ENCODE data around the gene METTL26. TPM values are rescaled to one million over a fixed set of nuclear protein-coding genes. Genes with fewer than 3 reads are reported as not detected.

The METTL26 gene
- total and polyA plus RNA-seq, 8 donors = 17.3 to 271 (median 197) TPM

DNA sequence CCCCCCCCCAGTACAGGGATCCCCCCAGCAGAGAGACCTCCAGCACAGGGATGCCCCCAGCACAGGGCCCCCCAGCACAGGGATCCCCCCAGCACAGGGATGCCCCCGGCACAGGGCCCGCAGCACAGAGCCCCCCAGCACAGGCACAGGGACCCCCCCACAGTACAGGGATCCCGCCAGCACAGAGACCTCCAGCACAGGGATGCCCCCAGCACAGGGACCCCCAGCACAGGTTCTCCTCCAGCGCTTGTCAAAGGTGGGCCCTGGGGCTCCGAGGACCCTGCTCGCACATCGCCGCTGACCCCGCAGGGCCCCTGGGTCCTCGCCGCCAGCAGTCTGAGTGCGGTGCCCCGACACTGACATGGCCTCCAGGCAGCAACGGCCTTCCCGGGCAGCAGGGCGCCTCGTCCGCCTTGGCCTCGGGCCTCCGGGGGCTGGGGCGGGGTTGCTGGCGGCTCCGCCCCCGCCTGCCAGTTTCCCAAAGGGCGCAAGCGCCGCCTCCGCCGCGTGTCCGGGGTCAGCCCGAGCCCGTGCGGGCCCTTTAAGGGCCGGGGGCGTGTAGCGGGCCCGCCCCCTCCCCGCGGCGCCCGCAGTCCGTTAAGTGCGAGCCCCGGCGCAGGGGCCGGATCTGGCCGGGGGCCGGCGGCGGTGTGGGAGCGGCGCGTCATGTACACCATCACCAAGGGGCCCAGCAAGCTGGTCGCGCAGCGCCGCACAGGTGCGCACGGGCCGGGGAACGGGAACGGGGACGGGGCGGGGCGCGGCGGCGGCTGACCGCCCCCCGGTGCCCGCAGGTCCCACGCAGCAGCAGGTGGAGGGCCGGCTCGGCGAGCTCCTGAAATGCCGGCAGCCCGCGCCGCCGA, 5.5 kb upstream of the METTL26 start, which contains the start of gene MCRIP2:
Gene MCRIP2, plus strand, starts transcription at position 503 of the 863 bp plus-strand sequence. Its CDS starts 164 bp downstream, at position 667.
- TF ChIP-seq, protein P1, sequence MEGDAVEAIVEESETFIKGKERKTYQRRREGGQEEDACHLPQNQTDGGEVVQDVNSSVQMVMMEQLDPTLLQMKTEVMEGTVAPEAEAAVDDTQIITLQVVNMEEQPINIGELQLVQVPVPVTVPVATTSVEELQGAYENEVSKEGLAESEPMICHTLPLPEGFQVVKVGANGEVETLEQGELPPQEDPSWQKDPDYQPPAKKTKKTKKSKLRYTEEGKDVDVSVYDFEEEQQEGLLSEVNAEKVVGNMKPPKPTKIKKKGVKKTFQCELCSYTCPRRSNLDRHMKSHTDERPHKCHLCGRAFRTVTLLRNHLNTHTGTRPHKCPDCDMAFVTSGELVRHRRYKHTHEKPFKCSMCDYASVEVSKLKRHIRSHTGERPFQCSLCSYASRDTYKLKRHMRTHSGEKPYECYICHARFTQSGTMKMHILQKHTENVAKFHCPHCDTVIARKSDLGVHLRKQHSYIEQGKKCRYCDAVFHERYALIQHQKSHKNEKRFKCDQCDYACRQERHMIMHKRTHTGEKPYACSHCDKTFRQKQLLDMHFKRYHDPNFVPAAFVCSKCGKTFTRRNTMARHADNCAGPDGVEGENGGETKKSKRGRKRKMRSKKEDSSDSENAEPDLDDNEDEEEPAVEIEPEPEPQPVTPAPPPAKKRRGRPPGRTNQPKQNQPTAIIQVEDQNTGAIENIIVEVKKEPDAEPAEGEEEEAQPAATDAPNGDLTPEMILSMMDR (IDR thresholded peaks at IDR 0.05) = no peak
- TF ChIP-seq POLR2AphosphoS5 (IDR thresholded peaks at IDR 0.05) (peak in 2 of 3 donors; percentile 86), POLR2A (IDR thresholded peaks at IDR 0.05) (peak in 1 of 4 donors; percentile 13), EP300 (IDR thresholded peaks at IDR 0.05) (no peak)
- DNase-seq = peak; percentile 92 to 94
- peaks cover 37 to 69% (median 61%) of the 10 kb centered on the region in 4 donors for H3K4me1 ChIP-seq
- H3K27ac ChIP-seq = peak within 1 kb of the TSS; percentile 85 to 96 (median 92)
- intact Hi-C loops (cut with DNase I; ENCODE audit: low total_unique reads) = no loop called here
- peak within 1 kb of the TSS; percentile 65 to 84 (median 74) for H3K4me3 ChIP-seq
- 1 to 20% (median 1%) methylated on average over 2 to 81 of the region's 81 CpGs for WGBS, 5 donors
- H3K9me3 ChIP-seq = no peaks in the 10 kb centered on the region
- no peaks in the 10 kb centered on the region for H3K36me3 ChIP-seq
- no peaks in the 10 kb centered on the region for H3K27me3 ChIP-seq

DNA sequence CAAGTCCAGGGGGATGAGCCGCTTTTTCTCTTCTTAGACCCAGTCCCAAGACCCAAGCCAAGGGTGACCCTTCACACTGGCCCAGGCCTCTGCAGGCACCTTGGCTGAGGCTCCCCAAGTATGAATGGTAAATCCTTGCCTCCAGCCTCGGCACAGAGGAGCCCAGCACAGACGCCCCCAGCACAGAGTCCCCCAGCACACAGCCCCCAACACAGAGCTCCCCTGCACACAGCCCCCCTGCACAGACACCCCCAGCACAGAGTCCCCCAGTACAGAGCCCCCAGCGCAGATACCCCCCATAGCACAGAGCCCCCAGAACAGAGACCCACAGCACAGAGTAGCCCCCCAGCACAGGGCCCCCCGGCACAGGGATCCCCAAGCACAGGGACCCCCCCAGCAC, 4.5 kb upstream of the METTL26 start:
- TF ChIP-seq, protein P1 (IDR thresholded peaks at IDR 0.05) = no peak
- TF ChIP-seq POLR2AphosphoS5 (IDR thresholded peaks at IDR 0.05) (no peak), EP300 (IDR thresholded peaks at IDR 0.05) (no peak), POLR2A (IDR thresholded peaks at IDR 0.05) (no peak)
- peaks cover 29 to 64% (median 56%) of the 10 kb centered on the region in 4 donors for H3K4me1 ChIP-seq
- no peaks in the 10 kb centered on the region for H3K9me3 ChIP-seq
- H3K36me3 ChIP-seq = no peaks in the 10 kb centered on the region
- H3K4me3 ChIP-seq = peak overlapping the region; percentile 65 to 84 (median 74)
- no peak for DNase-seq
- intact Hi-C loops (cut with DNase I; ENCODE audit: low total_unique reads) = no loop called here
- WGBS, 5 donors = 72 to 87% (median 84%) methylated on average over 4 to 5 of the region's 5 CpGs
- H3K27ac ChIP-seq = peak overlapping the region; percentile 85 to 96 (median 92)
- H3K27me3 ChIP-seq = no peaks in the 10 kb centered on the region

DNA sequence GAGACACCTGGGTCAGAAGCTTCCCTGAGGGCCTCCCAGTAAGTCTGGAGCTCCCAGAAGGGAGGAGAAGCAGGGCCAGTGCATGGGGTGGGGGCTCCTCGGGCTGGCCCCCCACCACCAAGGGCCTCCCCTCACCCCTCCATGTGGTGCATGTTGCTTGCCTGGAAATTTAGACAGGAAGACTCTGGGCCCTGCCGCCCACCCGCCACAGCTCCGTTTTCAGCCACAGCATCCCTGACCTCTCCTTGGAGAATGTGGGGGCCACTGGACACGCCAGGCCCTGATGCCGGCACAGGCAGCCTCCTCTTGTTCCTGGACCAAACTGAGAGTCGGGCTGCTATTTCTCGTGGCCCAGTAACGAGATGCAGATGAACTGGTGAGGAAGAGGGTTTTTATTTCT, 2.7 kb upstream of the METTL26 start:
- TF ChIP-seq POLR2AphosphoS5 (IDR thresholded peaks at IDR 0.05) = no peak
- TF ChIP-seq POLR2A (IDR thresholded peaks at IDR 0.05) = no peak
- TF ChIP-seq, protein P1 (IDR thresholded peaks at IDR 0.05) = no peak
- no peak for TF ChIP-seq EP300 (IDR thresholded peaks at IDR 0.05)
- Histone ChIP-seq H3K36me3 (peaks cover 1 to 8% (median 8%) of the 10 kb centered on the region in 4 donors), H3K27me3 (no peaks in the 10 kb centered on the region), H3K4me3 (no peak overlapping the region), H3K9me3 (no peaks in the 10 kb centered on the region), H3K27ac (peak overlapping the region in 2 of 5 donors; percentile 97), H3K4me1 (peaks cover 31 to 61% (median 56%) of the 10 kb centered on the region in 4 donors)
- intact Hi-C loops (cut with DNase I; ENCODE audit: low total_unique reads) = no loop called here
- DNase-seq = no peak
- WGBS, 5 donors = 73 to 87% (median 82%) methylated on average over 8 to 9 of the region's 9 CpGs

DNA sequence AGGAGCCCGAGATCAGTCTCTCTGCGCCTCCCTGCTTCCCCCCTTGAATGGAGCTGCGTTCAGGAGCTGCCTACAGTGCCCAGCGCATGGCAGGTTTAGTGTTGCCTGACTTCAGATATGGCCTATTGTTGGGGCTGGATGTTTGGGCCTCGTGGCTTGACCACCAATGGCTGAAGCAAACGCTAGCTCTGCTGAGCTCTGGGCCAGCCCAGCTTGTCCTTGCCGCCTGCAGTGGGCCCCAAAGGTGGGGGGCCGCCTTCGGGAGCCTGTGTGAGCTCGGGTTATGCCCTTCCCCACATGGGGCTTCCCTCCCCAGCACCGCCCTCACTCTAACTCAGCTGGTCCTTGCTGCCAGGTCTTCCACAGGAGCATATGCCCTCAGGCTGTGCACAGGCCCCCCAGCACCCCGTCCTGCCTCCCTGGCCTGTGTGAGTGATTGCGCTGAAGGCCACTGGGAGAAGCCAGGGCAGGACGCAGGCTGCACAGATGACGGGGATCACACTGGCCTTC, 2.0 kb upstream of the METTL26 start:
- H3K36me3 ChIP-seq = peaks cover 5 to 16% (median 16%) of the 10 kb centered on the region in 4 donors
- H3K4me3 ChIP-seq = no peak overlapping the region
- H3K4me1 ChIP-seq = peaks cover 27 to 54% (median 48%) of the 10 kb centered on the region in 4 donors
- no peaks in the 10 kb centered on the region for H3K27me3 ChIP-seq
- peak overlapping the region; percentile 73 to 99 (median 97) for H3K27ac ChIP-seq
- H3K9me3 ChIP-seq = no peaks in the 10 kb centered on the region
- TF ChIP-seq, protein P1 (IDR thresholded peaks at IDR 0.05) = no peak
- TF ChIP-seq POLR2AphosphoS5 (IDR thresholded peaks at IDR 0.05) (no peak), EP300 (IDR thresholded peaks at IDR 0.05) (no peak), POLR2A (IDR thresholded peaks at IDR 0.05) (no peak)
- intact Hi-C loops (cut with DNase I; ENCODE audit: low total_unique reads) = no loop called here
- no peak for DNase-seq
- 79 to 84% (median 82%) methylated on average over 8 to 15 of the region's 15 CpGs for WGBS, 5 donors

Measured in stomach (tissue), 9 donors.